HG02678 (cell line): ENCODE data around the gene VAMP2.
A peak's percentile ranks its signal among the peaks of the same experiment; 100 is the strongest.

Experiments used
- ATAC-seq: cut with Tn5 transposase; IDR thresholded peaks from one replicate; pipeline ENCODE4 v1.9.1; 2021; ENCODE audit warnings: mild to moderate bottlenecking, moderate library complexity; ENCODE audit not compliant: unreplicated experiment

VAMP2 gene, protein sequence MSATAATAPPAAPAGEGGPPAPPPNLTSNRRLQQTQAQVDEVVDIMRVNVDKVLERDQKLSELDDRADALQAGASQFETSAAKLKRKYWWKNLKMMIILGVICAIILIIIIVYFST

GRCh38 chr17:8162233-8162996, at the start of gene VAMP2:
TSS of gene VAMP2 (minus strand) at chr17:8162948. CDS start at chr17:8162879, 69 bp downstream.
- ATAC-seq = peak; percentile 53

DNA sequence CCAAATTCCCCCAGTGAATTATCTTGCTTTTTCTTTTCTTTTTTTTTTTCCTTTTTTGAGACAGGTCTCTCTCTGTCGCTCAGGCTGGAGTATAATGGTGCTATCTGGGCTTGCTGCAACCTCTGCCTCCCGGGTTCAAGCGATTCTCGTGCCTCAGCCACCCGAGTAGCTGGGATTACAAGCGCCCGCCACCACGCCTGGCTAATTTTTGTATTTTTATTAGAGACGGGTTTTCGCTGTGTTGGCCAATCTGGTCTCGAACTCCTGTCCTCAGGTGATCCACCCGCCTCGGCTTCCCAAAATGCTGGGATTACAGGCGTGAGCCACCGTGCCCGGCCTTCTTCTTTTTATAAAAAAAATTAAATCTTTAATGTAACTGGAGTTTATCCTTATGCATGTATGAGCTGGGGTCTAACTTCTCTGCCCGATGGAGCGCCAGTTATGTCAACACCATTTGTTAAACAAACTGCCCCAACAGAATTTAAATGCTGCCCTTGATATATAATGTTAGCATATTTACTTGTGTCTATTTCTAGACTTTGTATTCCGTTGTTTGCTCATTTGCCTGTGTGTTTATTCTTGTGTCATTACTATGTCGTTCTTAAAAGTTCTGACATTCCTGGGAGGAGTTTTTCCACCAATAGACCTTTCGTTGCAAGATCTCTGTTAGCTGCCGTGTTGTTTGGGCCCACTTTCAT, 48.2 kb upstream of the VAMP2 start:
- ATAC-seq = no peak

- ATAC-seq = peak; percentile 85
Observed at GRCh38 chr17:8209907-8210760, 47.4 kb upstream of the VAMP2 start, which contains the start of gene AURKB. TSS of gene AURKB (minus strand) at chr17:8210575. CDS start at chr17:8210224, 351 bp downstream.

DNA sequence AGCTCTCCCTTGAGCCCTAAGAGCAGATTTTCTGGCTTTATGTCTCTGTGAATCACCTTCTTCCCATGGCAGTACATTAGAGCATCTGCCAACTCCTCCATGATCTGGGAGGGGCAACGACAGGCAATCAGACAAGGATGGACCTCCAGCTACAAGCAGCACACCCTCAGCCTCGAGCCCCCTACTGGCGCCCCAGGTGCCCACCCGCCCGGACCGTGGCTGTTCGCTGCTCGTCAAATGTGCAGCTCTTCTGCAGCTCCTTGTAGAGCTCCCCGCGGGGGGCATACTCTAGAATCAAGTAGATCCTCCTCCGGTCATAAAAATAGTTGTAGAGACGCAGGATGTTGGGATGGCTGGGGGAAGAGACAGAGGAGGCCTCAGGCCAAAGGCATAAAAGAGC, 43.8 kb upstream of the VAMP2 start:
- no peak for ATAC-seq

DNA sequence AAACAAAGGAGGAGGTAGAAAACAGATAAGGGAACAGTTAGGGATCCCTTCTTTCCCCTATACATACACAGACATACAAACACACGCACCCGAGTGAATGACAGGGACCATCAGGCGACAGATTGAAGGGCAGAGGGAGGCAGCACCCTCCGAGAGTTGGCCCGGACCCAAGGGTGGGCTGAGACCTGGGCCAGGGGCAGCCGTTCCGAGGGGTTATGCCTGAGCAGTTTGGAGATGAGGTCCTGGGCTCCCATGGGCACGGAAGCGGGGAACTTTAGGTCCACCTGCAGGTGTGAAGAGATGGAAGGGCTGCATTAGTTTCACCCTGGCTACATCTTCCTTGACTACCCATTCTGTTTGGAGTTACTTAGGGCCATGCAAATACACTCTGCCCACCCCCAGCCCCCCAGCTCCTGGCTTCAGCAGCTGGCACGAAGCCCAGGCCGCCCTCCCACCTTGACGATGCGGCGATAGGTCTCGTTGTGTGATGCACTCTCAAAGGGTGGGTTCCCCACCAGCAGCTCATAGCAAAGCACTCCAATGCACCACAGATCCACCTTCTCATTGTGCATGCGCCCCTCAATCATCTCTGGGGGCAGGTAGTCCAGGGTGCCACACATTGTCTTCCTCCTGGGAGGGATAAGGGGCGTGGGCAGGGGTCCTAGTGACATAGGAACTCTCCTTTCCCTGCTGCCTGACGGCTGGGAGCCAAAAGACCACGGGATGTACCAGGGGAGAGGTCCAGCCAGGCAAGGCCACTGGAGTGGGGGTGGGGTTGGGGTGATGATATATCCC, 42.2 kb upstream of the VAMP2 start:
- no peak for ATAC-seq

- peak; percentile 28 for ATAC-seq
Observed at GRCh38 chr17:8192070-8192815, 29.5 kb upstream of the VAMP2 start.

DNA sequence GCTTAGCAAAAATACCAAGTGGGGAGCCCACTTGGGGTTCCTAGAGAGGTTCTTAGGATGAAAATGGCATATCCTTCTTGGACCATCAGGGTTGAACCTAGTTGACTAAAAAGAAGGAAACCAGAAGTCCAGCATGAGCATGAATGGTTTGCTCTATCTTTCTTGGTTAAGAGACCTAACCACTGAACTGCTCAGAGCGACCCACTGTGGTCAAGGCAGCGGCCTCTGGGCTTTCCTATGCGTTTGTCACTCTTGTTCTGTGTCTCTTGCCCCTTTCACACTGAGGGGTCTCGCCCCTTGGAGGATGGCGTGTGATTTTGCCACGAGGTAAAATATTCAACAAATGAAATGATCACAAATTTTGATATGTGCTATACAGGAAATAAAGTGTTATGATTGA, 27.8 kb upstream of the VAMP2 start:
- no peak for ATAC-seq

DNA sequence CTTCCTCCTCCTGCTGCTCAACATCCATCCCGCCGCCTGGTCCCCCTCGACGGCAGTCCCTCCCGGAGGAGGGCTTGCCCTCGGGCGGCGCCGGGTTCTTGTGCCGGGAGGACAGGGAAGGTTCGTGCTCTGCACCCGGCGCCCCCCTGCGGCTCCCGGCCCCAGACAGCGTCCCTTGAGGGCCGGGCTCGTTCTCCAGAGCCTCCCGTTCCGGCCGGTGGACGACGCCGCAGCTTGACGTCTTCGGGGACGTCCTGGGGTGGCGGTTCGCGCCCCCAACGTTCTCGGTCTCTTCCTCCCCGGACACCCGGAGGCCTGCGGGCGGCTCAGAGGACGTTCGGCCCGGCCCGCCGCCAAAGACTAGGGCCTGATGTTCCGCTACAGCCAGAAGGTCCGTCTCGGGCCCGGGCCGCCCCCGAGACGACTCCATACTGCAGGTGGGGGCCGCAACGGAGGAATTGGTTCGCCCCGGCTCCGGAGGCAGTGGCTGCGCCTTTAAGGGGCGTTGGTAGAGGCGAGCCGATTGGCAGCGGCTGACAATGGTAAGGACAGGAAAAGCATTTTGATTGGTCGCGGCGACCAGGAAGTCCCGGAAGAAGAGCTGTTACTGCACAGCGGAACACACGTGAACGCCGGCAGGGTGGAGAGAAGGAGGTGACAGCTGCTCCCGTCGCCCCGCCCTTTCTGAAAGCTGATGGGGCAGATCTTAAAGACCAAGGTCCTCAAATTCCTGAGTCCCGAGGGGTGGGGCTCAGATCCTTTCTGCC, 27.1 kb upstream of the VAMP2 start, which contains the start of gene BORCS6:
Gene BORCS6 (minus strand): TSS at position 470 of the 767 bp plus-strand sequence. CDS start 40 bp downstream, at position 430.
- peak; percentile 60 for ATAC-seq

DNA sequence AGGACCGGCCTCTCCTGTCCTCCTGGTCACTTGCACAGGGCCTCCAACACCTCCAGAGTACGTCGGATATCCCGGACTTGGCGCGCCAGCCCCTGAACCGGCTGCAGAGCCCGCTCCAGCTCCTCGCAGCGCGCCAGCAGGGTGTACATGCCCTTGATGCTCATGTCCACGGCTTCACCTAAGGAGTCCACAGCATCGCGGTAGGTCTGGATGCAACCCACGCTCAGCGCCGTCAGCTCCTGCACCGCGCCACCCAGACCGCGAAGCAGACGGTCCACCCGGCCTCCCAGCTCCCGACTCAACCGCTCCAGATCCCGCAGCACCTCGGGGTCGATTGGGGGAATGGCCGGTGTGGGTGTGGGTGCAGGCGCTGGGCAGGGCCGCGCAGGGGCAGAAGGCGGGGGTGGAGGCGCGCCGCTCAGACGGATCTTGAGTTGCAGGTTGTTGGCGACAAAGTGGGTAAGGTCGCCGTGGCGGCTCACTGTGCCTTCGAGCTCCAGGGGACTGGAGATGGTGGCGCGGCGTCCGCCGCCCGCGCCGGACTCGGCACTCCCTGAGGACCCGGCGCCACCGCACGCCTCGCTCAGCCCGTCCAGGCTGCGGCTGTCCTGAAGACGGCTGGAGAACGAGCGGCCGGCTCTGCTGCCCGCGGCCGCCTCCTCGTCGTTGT, 26.4 kb upstream of the VAMP2 start:
- no peak for ATAC-seq

GRCh38 chr17:8188263-8188839, 25.6 kb upstream of the VAMP2 start:
- no peak for ATAC-seq

DNA sequence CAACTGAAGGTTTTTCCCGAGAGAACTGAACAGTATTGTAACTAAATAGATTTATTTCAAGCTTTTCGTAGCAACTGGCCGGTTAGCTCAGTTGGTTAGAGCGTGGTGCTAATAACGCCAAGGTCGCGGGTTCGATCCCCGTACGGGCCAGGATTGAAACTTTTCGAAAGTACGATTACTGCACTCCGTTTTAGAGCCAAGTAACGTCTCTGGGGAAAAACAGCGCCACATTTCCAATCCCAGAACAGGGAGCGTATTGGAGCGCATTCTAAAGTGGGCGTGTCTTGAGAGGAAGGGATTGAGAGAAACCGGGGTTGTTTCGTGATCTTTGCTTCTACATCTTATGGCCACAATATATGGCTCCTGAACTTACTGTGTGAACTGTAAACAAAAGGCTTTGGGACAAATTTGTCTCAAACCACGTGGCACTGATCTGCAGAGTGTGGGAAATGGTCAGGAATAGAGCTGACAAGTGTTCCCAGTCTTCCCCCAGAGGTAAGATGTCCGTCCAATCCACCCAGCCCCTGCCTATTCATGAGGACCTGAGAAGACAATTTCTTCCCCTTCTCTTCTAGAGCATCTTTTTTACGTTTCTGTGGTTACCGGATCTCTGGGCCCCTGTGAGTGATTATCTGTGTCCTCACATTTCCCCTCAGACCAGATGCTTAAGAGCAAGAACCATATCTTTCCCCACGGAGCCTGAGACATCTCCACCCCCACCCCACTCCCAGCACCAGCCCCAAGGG, 24.9 kb upstream of the VAMP2 start:
- peak; percentile 14 for ATAC-seq

DNA sequence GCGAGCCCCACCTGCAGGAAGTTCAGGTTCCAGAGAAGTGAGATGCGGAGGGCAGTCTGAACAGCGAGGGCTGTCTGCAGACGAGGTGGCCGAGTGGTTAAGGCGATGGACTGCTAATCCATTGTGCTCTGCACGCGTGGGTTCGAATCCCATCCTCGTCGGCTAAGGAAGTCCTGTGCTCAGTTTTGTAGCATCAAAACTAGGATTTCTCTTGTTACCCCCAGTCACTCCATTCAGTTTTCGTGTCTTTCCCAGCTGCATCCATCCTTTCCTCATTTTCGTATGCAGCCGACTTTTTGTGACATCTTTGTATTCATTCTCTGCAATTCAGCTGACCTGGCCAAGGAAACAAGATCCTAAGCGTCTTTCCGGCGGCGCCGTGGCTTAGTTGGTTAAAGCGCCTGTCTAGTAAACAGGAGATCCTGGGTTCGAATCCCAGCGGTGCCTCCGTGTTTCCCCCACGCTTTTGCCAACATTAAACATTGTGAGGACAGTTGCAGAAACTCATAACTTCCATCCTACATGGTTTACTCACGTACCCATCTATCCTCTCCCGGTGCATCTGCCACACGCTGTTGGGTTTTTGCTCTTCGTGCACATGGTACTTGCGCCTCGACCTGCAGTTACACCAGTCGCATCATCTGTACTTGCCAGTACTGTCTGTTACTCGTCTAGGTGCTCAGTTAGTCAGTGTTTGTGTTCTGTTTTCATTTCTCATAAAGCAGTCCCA, 24.2 kb upstream of the VAMP2 start:
- ATAC-seq = peak; percentile 25

GRCh38 chr17:8186446-8186786, 23.7 kb upstream of the VAMP2 start:
- ATAC-seq = no peak

- no peak for ATAC-seq
Observed at GRCh38 chr17:8185582-8186445, 23.1 kb upstream of the VAMP2 start.

DNA sequence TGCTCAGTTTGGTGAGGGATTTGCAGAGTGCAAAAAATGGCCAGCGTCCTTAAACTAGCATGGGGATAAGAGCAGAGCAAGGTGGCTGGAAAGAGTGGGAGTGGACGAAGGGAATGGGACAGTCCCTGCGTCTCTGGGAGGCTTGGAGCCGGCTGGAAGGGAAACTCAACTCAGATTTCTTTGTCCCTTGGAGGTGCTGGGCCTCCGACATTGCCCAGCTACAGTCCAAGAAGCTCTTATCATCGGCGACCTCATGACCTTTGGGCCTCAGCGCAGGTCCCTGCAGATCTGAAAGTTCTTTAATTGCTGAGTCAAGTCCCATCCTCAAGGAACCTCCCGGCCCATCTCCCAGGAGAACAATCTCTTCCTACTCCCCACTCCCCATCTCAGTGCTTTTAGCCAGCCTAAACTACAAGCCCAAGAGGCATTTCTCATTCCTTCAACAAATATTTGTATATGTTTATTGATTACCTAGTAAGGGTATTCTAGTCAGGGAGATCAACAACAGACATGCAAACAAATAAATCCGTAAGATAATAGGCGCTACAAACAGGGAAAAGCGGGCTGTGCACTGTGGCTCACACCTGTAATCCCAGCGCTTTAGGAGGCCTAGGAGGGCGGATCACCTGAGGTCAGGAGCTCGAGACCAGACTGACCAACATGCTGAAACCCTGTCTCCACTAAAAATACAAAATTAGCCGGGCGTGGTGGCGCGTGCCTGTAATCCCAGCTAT, 14.4 kb upstream of the VAMP2 start:
- ATAC-seq = no peak
